ENCODE measurements around the gene KIF9.
"Not testable (repeated sequence)": the region's sequence is repeated elsewhere in the genome, so short reads cannot be mapped to it uniquely, and the experiment has no call there.

KIF9 gene
- 12.8 reads per million, percentile 37 among the genes with 10 or more reads in this experiment for total RNA-seq

GRCh38 chr3:47282424-47283192, at the start of gene KIF9, which contains the start of gene KLHL18:
Gene KIF9, minus strand, starts transcription at chr3:47282799. Its CDS starts 5,425 bp downstream, at chr3:47277374.
Gene KLHL18, plus strand, starts transcription at chr3:47282944. Its CDS starts 22 bp downstream, at chr3:47282966.
- DNase-seq = peak; percentile 98

DNA sequence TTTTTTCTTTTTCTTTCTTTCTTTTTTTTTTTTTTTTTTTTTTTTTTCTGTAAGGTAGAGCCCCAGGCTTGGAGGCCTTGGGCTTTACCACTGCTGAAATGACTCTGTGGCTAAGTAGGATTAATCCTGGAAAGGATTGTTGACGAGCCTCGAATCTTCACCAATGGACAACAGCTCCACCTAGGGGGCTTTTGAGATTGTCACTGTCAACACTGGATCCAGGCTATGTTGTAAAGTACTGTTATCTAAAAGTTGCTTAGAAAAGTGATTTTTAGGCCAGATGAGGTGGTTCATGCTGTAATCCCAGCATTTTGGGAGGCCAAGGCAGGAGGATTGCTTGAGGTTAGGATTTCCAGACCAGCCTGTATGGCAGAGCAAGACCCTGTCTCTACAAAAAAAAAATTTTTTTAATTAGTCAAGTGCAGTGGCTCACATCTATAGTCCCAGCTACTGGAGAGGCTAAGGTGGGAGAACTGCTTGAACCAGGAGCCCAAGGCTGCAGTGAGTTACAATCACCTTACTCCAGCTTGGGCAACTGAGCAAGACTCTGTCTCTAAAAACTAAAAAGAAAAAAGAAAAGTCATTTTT, 41.8 kb upstream of the KIF9 start:
- peak; percentile 41 for DNase-seq

DNA sequence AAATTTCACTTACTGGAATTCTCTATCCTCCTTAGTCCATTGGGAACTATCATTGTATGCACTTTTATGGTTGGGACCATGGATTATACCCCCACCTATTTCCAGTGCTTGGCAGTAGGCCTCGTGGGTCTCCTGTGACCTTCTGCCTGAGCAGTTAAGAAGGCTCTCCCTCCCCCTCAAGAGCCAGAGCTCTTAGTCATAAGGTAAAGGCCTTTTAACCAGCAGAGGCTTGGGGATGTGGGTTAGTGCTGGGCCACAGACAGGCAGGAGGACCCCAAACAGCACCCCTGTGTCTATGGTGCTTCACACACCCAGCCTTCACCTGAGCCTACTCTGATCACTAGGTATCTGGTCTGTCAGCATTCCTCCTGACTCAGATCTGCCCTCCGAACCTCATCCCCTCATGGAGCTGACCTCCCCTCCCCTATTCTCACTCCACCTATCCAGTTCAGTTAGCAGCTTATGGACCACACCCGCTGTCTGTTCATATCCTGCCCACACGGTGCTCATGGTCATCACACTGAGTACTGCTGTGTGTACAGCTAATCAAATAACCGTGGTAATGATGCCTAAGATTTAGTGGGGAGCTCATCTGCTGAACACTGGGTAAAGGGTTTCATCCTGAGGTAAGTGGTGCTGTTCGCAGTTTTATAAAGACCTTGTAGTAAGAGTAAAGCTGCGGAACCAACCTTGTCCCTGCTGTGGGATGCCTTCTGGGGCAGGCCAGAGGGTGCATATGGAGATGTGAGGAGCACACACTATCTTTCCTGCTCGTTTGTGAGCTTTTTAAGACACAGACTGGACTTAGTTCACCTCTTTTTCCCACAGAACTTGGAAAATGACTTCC, 41.1 kb upstream of the KIF9 start:
- DNase-seq = no peak

DNA sequence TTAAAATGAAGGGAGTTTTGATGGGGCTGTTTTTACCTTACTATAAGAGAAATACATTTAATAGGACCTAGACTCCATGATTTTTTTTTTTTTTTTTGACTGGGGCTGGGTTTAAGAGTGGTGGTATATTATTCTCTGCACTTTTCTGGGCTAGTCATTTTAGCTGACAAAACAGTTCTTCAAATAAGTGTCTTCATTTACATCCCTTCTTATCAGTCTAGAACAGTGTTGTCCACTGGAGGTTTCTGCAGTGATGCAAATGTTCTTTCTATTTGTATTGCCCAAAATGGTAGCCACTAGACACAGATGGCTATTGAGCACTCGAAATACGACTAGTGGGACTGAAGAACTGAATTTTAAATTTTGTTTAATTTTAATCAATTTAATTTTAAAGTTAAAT, 37.4 kb upstream of the KIF9 start:
- DNase-seq = no peak

GRCh38 chr3:47318916-47319315, 36.3 kb upstream of the KIF9 start:
- no peak for DNase-seq

- not testable (repeated sequence) for DNase-seq
These were observed 33.6 kb upstream of the KIF9 start for GRCh38 chr3:47316151-47316550.

- DNase-seq = no peak
These were observed 32.6 kb upstream of the KIF9 start for GRCh38 chr3:47315069-47315647.

DNA sequence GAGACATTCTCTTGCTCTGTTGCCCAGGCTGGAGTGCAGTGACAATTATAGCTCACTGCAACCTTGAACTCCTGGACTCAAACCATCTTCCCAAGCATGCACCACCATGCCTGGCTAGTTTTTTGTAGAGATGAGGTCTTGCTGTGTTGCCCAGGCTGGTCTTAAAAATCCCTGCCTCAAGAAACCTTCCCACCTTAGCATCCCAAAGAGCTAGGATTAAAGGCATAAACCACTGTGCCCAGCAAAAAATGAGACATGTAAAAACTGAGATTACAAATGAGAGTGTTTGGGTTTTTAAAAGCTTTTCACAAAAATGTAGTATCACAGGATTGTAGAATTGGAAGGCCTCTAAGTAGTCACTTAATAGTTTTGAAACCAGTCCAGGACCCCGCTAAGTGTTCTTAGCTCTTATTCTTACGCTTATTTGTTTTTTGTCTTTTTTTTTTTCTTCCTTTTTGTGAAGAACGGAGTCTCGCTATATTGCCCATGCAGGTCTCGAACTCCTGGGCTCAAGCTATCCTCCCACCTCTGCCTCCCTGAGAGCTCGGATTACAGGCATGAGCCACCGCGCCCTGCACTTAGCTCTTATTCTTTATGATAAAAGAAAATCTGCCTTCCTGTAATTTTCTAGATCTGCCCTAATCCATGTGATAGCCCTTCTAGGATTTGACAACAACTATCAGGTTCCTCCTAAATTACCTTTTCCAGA, 31.6 kb upstream of the KIF9 start:
- DNase-seq = no peak

- DNase-seq = no peak
These were observed 30.9 kb upstream of the KIF9 start for GRCh38 chr3:47313341-47314055.

DNA sequence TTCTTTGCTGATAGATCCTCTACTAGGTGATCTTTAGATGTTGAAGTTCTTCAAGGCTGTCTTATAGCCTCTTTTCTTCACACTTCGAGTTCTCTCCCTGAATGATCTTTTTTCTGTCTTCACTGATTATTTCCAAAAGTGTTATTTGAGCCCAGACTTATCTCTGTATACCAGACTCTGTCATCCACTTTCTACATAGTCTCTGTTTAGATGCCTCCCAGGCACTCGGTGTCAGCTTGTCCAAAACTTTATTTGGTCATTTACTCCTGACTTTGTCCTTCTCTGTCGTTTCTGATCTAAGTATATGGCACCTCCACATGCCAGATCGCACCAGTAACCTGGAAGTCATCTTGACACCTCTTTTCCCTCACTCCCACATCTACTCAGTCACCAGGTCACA, 27.8 kb upstream of the KIF9 start:
- DNase-seq = no peak

DNA sequence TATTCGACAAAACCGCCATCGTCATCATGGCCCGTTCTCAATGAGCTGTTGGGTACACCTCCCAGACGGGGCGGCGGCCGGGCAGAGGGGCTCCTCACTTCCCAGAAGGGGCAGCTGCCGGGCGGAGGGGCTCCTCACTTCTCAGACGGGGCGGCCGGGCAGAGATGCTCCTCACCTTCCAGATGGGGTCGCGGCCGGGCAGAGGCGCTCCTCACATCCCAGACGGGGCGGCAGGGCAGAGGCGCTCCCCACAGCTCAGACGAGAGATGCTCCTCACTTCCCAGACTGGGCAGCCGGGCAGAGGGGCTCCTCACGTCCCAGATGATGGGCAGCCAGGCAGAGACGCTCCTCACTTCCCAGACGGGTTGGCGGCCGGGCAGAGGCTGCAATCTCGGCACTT, 26.6 kb upstream of the KIF9 start:
- DNase-seq = not testable (repeated sequence)

- DNase-seq = no peak
These were observed 23.4 kb upstream of the KIF9 start for GRCh38 chr3:47306022-47306421.

DNA sequence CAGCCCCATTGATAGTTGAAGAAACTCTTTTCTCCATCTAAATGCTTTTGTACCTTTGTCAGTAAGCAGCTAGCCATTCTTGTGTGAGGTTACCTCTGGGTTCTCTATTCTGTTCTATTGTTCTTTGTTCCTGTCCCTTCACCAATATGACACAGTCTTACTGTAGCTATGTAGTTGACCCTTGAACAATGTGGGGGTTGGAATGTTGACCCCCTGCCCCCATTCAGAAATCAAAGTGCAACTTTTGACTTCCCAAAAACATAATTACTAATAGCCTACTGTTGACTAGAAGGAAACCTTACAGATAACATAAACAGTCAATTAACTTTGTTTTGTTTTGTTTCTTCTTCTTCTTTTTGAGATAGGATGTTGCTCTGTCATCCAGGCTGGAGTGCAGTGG, 18.9 kb upstream of the KIF9 start:
- no peak for DNase-seq

DNA sequence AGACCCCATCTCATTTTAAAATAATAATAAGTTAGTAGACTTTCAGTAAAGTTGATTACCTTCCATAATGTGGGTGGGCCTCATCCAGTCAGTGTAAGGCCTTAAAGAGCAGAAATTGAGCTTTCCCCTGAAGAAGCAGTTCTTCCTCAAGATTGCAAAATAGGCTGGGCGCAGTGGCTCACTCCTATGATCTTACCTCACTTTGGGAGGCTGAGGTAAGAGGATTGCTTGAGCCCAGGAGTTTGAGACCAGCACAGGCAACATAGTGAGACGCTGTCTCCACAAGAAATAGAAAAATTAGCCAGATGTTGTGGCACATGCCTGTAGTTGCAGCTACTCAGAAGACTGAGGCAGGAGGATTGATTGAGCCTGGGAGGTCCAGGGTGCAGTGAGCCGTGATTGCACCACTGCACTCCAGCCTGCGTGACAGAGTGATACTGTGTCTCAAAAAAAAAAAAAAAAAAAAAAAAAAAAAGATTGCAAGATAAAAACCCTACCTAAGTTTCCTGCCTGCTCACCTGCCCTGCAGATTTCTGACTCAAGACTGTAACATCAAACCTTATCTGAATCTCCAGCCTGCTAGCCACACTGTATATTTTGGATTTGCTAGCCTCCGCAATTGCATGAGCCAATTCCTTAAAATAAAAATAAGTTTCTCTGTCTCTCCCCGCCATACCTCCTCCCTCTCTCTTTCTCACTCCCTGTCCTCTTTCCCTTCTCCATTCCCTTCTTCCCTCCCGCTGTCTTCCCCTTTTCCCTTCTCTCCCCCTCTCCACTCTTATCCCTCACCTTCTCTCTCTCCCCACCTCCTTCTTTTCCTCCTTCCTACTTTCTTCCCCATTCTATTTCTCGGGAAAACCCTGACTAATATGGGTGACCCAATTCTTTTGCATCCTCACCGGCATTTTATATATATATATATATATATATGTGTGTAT, 17.1 kb upstream of the KIF9 start:
- no peak for DNase-seq

DNA sequence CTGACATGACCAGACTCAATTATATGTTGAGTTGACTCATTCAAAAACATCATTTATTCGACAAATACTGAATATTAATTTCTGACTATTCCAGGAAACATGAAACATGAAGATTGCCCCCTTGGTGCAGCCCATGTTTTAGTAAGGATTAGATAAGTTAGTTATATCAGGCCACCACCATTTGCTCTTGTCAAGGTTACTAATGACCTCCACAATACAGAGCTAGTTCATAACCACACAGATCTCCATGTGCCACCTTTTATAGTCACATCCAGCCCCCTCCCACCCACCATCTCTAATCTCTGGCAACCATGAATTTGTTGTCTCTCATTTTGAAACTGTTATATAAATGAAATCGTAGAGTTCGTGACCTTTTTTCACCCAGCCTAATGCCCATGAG, 15.8 kb upstream of the KIF9 start:
- no peak for DNase-seq

DNA sequence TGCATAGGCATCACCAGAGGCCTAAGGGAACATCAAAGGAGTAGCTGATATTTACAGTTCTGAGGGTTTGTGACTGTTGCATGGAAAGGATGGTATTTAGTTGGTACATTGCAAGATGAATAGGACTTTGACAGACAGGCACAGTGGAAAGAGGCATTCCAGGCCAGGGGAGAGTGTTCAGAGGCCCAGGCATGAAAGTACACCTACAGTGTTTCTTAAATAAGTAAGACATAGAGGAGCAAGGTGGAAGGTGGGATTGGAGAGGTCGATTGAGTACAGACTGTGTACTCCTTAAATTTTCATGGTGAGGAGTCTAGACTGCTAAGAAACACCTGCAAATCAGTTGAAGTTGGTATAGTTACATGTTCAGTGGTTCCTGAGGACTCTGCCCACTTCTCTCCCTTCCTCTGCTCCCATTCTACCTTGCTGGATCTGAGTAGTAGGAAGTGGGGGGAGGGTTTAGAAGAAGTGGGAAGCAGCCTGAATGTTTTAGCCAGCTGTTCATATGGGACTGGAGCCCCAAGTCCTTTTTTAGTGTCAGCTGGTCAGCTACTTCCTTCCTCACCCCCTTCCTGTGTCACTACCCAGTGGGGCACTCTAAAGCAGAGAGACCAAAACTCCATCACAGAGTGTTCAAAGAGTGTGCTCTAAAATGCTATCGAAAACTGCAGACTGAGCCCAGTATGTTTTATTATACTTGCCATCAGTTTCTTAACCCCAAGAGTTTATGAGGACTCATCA, 14.1 kb upstream of the KIF9 start:
- DNase-seq = no peak

GRCh38 chr3:47295976-47296375, 13.4 kb upstream of the KIF9 start:
- no peak for DNase-seq

DNA sequence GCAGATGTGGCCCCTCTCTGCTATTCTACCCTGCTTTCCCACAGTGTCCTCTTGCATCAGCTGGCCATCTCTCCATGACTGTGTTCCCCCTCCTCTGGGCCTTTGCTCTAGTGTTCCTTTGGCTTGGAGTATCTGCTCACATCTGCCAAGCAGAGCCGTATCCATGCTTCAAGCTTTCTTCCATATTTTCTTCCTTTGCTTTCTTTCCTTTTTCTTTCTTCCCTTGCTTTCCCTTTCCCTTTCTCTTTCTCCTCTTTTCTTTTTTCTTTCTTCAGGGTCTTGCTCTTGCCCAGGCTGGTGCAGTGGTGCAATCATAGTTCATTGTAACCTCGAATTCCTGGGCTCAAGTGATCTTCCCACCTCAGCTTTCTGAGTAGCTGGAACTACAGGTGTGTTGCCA, 12.7 kb upstream of the KIF9 start:
- DNase-seq = no peak

DNA sequence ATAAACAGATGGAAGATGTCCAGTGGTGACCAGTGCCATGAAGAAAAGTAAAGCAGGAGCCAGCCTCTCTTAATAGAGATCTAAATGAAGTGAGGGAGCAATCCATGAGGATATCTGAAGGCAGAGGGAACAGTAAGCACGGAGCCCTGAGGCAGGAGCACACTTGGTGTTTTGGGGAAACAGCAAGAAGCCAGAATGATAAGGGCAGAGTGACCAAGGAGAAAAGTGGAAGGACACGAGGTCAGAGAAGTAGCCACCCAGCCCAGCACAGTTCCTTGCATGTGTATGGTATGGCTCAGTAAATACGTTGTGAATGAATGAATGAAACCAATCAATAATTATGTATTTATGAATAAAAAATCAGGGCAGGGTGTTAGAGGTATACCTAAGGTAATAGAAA, 11.8 kb upstream of the KIF9 start:
- no peak for DNase-seq

DNA sequence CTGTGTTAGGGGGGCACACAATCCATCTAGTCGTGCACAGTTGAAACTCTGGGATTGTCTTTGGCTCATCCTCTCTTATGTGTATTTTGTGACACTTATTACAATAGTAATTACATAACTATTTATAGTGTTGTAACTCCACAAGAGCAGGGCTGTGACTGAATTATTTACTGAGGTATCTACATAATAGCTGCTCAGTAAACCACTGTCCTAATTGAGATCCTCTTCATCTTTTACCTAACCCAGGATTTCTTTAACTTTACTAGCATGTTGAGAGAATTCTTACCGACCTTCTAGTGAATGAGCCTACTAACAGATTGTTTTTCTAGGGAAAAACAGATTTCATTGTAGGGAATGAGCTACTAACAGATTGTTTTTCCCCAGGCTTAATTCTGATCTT, 11.2 kb upstream of the KIF9 start:
- DNase-seq = no peak
